GM19043 (cell line): Measurements from ENCODE around the gene NOL12.

Experiments
- ATAC-seq: cut with Tn5 transposase; IDR thresholded peaks from one replicate; pipeline ENCODE4 v1.9.1; 2021; ENCODE audit warnings: low read depth; ENCODE audit not compliant: unreplicated experiment

The NOL12 gene

GRCh38 chr22:37741312-37741795 lies 55.2 kb downstream of the NOL12 start:
- no peak for ATAC-seq

GRCh38 chr22:37742376-37743171 lies 56.4 kb downstream of the NOL12 start:
- no peak for ATAC-seq
